ENCODE measurements around the gene OR2V2. TPM values are rescaled to one million over a fixed set of nuclear protein-coding genes. Genes with fewer than 3 reads are reported as not detected.

OR2V2 gene
- total and polyA plus RNA-seq, 10 of the 15 experiments (the other 5 are each of a cell fraction or from before 2014, with no cell fraction given), result 0.26 TPM; not detected in 9

GRCh38 chr5:181207214-181207959 is 60.0 kb downstream of the OR2V2 start (continued):
- TF ChIP-seq RAD51 (IDR thresholded peaks at IDR 0.05), result 0 out of 2 replicates have a peak, but pooled peaks have one; percentile 6
- no peak for TF ChIP-seq HDAC2 (IDR thresholded peaks at IDR 0.05)
- TF ChIP-seq, protein P1, sequence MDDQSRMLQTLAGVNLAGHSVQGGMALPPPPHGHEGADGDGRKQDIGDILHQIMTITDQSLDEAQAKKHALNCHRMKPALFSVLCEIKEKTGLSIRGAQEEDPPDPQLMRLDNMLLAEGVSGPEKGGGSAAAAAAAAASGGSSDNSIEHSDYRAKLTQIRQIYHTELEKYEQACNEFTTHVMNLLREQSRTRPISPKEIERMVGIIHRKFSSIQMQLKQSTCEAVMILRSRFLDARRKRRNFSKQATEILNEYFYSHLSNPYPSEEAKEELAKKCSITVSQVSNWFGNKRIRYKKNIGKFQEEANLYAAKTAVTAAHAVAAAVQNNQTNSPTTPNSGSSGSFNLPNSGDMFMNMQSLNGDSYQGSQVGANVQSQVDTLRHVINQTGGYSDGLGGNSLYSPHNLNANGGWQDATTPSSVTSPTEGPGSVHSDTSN (IDR thresholded peaks at IDR 0.05; ENCODE audit: insufficient replicate concordance, low read depth, low read length), result no peak
- TF ChIP-seq MYC (IDR thresholded peaks at IDR 0.05; ENCODE audit: insufficient read depth, insufficient read length, insufficient replicate concordance, low read length, severe bottlenecking), result no peak
- TF ChIP-seq IKZF1 (conservative IDR thresholded peaks at IDR 0.05), result peak; percentile 46
- TF ChIP-seq CEBPB (IDR thresholded peaks at IDR 0.05; ENCODE audit: borderline replicate concordance in 1 of 2, low read depth in 2 of 2, low read length in 2 of 2), result no peak
- no peak for TF ChIP-seq BRCA1 (IDR thresholded peaks at IDR 0.05; ENCODE audit: low read depth, low read length)
- TF ChIP-seq SUZ12 (IDR thresholded peaks at IDR 0.05; ENCODE audit: unreplicated experiment), result no peak
- TF ChIP-seq ATF7 (IDR thresholded peaks at IDR 0.05; ENCODE audit: low read depth), result peak; percentile 74
- no peak for TF ChIP-seq TCF3 (IDR thresholded peaks at IDR 0.05; ENCODE audit: borderline replicate concordance, insufficient read depth, low read depth, low read length)

DNA sequence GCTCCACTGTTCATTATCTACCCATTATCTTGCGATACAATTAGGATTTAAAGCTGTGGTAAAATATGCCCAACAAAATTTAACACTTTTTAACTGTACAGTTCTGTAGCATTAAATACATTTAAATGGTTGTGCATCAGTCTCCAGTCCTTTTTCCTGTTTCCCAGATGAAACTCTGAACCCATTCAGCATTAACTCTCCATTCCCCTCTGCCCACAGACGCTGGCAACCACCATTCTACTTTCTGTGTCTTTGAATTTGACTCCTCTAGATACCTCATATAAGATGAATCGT is 60.5 kb downstream of the OR2V2 start:
- no peak overlapping the region for H3K27ac ChIP-seq (ENCODE audit: control insufficient read depth, insufficient read depth)
- H4K20me1 ChIP-seq (ENCODE audit: control insufficient read depth, insufficient read depth), result no peaks in the 10 kb centered on the region
- in situ Hi-C loops (cut with MboI), result no loop called here
- H3K36me3 ChIP-seq (ENCODE audit: control insufficient read depth in 2 of 2, insufficient read depth in 2 of 2, low read length in 1 of 2), result no peaks in the 10 kb centered on the region
- H3K4me3 ChIP-seq, result peak overlapping the region; percentile 83; the same call in 1 of the 2 replicates
- H3K9ac ChIP-seq (ENCODE audit: control insufficient read depth, insufficient read depth, low read length), result no peak overlapping the region
- FAIRE-seq, result no peak
- no TSS peak for BruUV-seq (replicated peaks)
- ChIA-PET POLR2A (interaction anchor here (0.6 to 3.5 kb wide), 12 partner anchors 8 to 52 kb away, joined by 3 to 41 read pairs (median 8); partner anchors contain the start of gene TRIM41), SMC1A (ENCODE audit: uncharacterized antibody, unreplicated experiment) (interaction anchor here (0.9 to 6.5 kb wide), 7 partner anchors 8 to 44 kb away, joined by 4 to 40 read pairs (median 6); no protein-coding TSS in a partner anchor), RAD21 (ENCODE audit: unreplicated experiment) (interaction anchor here (0.8 to 5.0 kb wide), 10 partner anchors 8 to 56 kb away, joined by 3 to 72 read pairs (median 8); partner anchors contain the start of genes RACK1, TRIM41 and TRIM52), CTCF (interaction anchor here (0.7 to 8.2 kb wide), 7 partner anchors 12 to 35 kb away, joined by 3 to 96 read pairs (median 6); partner anchors contain the start of gene TRIM41)
- no peaks in the 10 kb centered on the region for H3K79me2 ChIP-seq (ENCODE audit: control insufficient read depth, insufficient read depth, low read length)
- H3K4me1 ChIP-seq (ENCODE audit: control insufficient read depth, insufficient read depth, low read length), result peaks cover 14% of the 10 kb centered on the region
- intact Hi-C loops (cut with micrococcal nuclease; ENCODE audit: unreplicated experiment), result loop anchor here (1.0 kb wide), 3 partner anchors 10 to 17 kb away; no protein-coding TSS in a partner anchor
- 31% methylated on average over 3 of the region's 3 CpGs for WGBS (ENCODE audit: insufficient coverage, insufficient replicate concordance, low lambda C conversion rate, missing lambda C conversion rate)
- peak overlapping the region; percentile 82 for H3K4me2 ChIP-seq (ENCODE audit: control insufficient read depth, insufficient read depth)
- TF ChIP-seq ATF2 (IDR thresholded peaks at IDR 0.05; ENCODE audit: low read length), result 0 out of 2 replicates have a peak, but pooled peaks have one; percentile 5
- TF ChIP-seq RB1 (IDR thresholded peaks at IDR 0.05; ENCODE audit: borderline replicate concordance), result no peak
- peak; percentile 31; the same call in 1 of the 2 replicates for TF ChIP-seq RUNX3 (IDR thresholded peaks at IDR 0.05; ENCODE audit: low read length)
- no peak overlapping the region for H2AFZ ChIP-seq (ENCODE audit: control insufficient read depth, low read depth, low read length)
- ATAC-seq, result no peak
- H3K9me3 ChIP-seq (replicated peaks; ENCODE audit: control insufficient read depth, insufficient read depth, low read length), result no peaks in the 10 kb centered on the region
- no peak for DNase-seq (ENCODE audit: low read depth, low spot score)
- H3K27me3 ChIP-seq (replicated peaks in 1 of 2; ENCODE audit: control insufficient read depth in 2 of 2, insufficient read depth in 2 of 2, low read length in 1 of 2), result peaks cover 4 to 8% of the 10 kb centered on the region in 2 experiments; a peak in 3 of 4 replicates
